ENCODE data around the gene SDHC.
"Not testable (repeated sequence)": the region's sequence is repeated elsewhere in the genome, so short reads cannot be mapped to it uniquely, and the experiment has no call there.

SDHC gene

GRCh38 chr1:161300478-161300877, 13.7 kb upstream of the SDHC start:
- Mint-ChIP-seq H3K36me3 (ENCODE audit: low read depth) (peaks cover 14% of the 10 kb centered on the region), H3K4me3 (no peak overlapping the region), H3K27ac (no peak overlapping the region), H3K9me3 (no peaks in the 10 kb centered on the region), H3K4me1 (ENCODE audit: low read depth) (peaks cover 22% of the 10 kb centered on the region), H3K27me3 (ENCODE audit: low read depth) (no peaks in the 10 kb centered on the region)

DNA sequence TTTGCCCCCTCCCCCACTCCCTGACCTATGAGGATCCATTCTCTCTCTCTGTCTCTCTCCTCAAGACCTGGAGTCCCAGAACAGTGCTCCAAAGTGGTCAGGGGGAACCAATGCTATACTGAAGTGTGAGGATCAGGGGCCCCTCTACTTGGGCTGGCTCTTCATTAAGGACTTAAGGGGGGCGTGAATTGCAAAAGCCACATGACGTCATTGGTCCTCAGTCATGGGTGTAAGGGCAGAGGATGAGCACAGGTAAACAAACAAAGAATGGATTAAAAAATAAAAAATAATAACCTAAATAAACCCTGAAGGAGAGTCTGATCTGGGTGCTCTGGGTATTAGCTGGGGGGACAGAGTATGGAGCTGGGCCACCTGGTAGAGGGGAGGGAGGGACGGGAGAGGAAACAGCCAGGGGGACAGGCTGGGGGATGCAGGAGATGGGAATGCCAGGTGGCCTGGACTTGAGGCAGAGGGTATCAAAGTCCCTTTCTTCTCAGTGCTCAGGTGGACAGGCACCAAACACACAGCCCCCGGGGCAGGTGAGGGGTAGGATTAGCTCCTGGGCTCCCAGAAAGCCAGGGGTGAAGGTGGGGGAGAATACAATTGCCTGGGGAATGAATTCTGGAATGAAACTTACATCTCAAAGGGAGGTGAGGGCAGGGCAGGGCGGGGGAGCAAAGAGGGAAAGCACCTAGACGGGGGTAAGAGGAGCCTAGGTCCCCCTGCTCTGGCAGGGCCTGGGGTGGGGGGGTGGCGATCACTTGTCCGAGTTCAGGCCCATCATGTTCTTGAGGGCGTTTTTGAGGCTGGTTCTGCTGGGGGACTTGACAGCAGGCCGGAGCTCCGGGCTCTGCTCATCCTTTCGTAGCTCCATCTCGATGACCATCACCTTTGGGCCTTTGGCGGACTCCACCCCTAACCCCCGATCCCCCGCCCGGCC, 9.0 kb upstream of the SDHC start:
- H3K4me1 Mint-ChIP-seq (ENCODE audit: low read depth) = peaks cover 42% of the 10 kb centered on the region
- H3K4me3 Mint-ChIP-seq = peak overlapping the region; percentile 100
- H3K27me3 Mint-ChIP-seq (ENCODE audit: low read depth) = no peaks in the 10 kb centered on the region
- H3K36me3 Mint-ChIP-seq (ENCODE audit: low read depth) = peaks cover 15% of the 10 kb centered on the region
- H3K9me3 Mint-ChIP-seq = no peaks in the 10 kb centered on the region
- H3K27ac Mint-ChIP-seq = peak overlapping the region; percentile 96

DNA sequence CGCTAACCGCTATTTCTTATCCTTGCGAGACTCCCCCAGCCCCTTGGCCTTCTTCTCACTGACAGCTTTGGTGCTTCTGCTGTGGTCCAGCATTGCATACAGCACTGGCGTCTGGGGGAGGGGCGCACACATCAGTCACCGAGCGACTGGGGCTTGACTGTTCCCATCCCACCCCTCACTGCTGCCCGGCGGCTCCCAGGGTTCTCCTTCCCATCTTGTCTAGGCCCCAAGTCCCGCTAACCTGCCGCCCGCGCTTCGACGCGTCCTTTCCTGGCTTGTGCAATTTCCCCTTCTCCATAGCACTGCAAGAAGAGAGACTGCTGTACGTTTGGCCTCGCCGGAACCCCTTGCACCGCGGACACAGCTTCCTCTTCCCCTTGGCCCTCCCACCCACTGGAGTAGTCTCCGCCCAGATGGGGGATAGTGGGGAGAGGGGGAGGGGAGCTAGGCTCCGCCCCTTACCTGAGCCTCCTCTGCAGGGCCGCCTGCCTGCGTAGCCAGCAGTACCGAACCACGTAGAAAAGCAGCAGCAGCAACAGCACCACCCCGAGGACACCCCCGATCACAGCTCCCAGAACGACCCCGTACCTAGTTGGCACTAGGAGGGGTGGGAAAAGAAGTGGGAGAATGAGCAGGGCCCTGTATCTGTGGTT, 8.2 kb upstream of the SDHC start:
- H3K27ac Mint-ChIP-seq = peak overlapping the region; percentile 96
- peaks cover 41% of the 10 kb centered on the region for H3K4me1 Mint-ChIP-seq (ENCODE audit: low read depth)
- H3K36me3 Mint-ChIP-seq (ENCODE audit: low read depth) = peaks cover 13% of the 10 kb centered on the region
- peak overlapping the region; percentile 100 for H3K4me3 Mint-ChIP-seq
- no peaks in the 10 kb centered on the region for H3K27me3 Mint-ChIP-seq (ENCODE audit: low read depth)
- H3K9me3 Mint-ChIP-seq = no peaks in the 10 kb centered on the region

DNA sequence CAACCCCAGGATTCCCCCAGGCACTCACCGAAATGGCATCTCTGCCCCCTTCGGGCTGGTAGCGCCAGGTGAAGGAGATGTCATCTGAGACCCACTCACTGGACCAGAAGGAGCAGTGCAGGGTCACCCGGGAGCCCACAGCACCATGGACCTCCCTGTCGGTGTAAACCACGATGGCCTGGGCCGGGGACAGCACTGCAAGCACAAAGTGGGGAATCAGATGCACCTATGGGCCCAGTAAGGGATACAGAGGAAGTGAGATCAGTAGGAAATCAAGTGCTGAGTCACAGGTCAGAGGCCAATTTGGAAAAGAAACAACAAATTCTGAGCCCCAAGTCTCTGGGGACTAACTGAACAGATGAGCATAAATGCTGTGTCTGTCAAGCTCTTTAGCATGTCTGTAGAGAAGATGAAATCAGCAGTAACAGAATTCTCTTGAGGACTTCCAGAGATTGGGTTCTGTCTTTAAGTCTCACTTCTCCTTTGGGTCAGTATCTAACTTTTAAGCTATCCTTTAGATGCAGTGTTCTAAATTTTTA, 6.9 kb upstream of the SDHC start:
- H3K27me3 Mint-ChIP-seq (ENCODE audit: low read depth) = no peaks in the 10 kb centered on the region
- H3K4me1 Mint-ChIP-seq (ENCODE audit: low read depth) = peaks cover 42% of the 10 kb centered on the region
- H3K4me3 Mint-ChIP-seq = no peak overlapping the region
- H3K27ac Mint-ChIP-seq = peak overlapping the region; percentile 47
- H3K9me3 Mint-ChIP-seq = no peaks in the 10 kb centered on the region
- peaks cover 13% of the 10 kb centered on the region for H3K36me3 Mint-ChIP-seq (ENCODE audit: low read depth)

- Mint-ChIP-seq H3K4me3 (no peak overlapping the region), H3K27ac (no peak overlapping the region), H3K4me1 (ENCODE audit: low read depth) (peaks cover 43% of the 10 kb centered on the region), H3K9me3 (no peaks in the 10 kb centered on the region), H3K36me3 (ENCODE audit: low read depth) (peaks cover 13% of the 10 kb centered on the region), H3K27me3 (ENCODE audit: low read depth) (no peaks in the 10 kb centered on the region)
Observed at GRCh38 chr1:161307892-161308638, 6.1 kb upstream of the SDHC start.

DNA sequence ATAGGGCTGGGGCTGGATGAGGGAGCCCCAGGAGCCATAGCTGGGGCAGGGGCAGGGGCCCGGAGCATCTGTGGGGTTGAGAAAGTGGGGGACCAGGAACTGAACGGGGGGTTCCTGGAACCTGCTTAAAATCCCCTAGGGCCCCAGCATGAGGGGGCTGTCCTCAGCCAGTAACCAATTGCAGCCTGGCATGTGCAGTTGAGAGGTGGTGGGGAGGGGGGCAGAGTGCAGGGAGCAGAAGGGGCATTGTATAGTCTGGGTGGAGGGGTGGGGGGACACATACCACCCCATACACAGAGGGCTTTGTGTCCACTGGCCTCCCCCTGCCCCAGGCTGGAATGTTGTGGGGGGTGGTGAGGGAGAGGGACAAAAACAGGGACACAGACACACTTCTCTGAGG, 4.3 kb upstream of the SDHC start, which contains the start of gene MPZ:
MPZ (minus strand) TSS at position 101 of the 400 bp plus-strand sequence; CDS start at position 38, 63 bp downstream.
- H3K4me3 Mint-ChIP-seq = no peak within 1 kb of the TSS
- H3K27ac Mint-ChIP-seq = no peak within 1 kb of the TSS
- no peaks in the 10 kb centered on the region for H3K9me3 Mint-ChIP-seq
- no peaks in the 10 kb centered on the region for H3K27me3 Mint-ChIP-seq (ENCODE audit: low read depth)
- peaks cover 34% of the 10 kb centered on the region for H3K4me1 Mint-ChIP-seq (ENCODE audit: low read depth)
- peaks cover 8% of the 10 kb centered on the region for H3K36me3 Mint-ChIP-seq (ENCODE audit: low read depth)

- Mint-ChIP-seq H3K27me3 (ENCODE audit: low read depth) (no peaks in the 10 kb centered on the region), H3K36me3 (ENCODE audit: low read depth) (peaks cover 4% of the 10 kb centered on the region), H3K27ac (no peak overlapping the region), H3K4me3 (no peak overlapping the region), H3K9me3 (no peaks in the 10 kb centered on the region), H3K4me1 (ENCODE audit: low read depth) (peaks cover 31% of the 10 kb centered on the region)
Observed at GRCh38 chr1:161311595-161312181, 2.5 kb upstream of the SDHC start.

GRCh38 chr1:161313554-161314200, 504 bp upstream of the SDHC start:
- H3K27me3 Mint-ChIP-seq (ENCODE audit: low read depth) = no peaks in the 10 kb centered on the region
- H3K9me3 Mint-ChIP-seq = no peaks in the 10 kb centered on the region
- peak overlapping the region; percentile 97 for H3K27ac Mint-ChIP-seq
- peaks cover 7% of the 10 kb centered on the region for H3K36me3 Mint-ChIP-seq (ENCODE audit: low read depth)
- peak overlapping the region; percentile 98 for H3K4me3 Mint-ChIP-seq
- H3K4me1 Mint-ChIP-seq (ENCODE audit: low read depth) = peaks cover 21% of the 10 kb centered on the region

GRCh38 chr1:161315841-161316674, 1.9 kb downstream of the SDHC start:
- H3K36me3 Mint-ChIP-seq (ENCODE audit: low read depth); H3K27ac Mint-ChIP-seq; H3K9me3 Mint-ChIP-seq; H3K27me3 Mint-ChIP-seq (ENCODE audit: low read depth): not testable (repeated sequence)
- peak overlapping the region; percentile 26 for H3K4me3 Mint-ChIP-seq
- peaks cover 21% of the 10 kb centered on the region for H3K4me1 Mint-ChIP-seq (ENCODE audit: low read depth)

- Mint-ChIP-seq H3K27me3 (ENCODE audit: low read depth) (no peaks in the 10 kb centered on the region), H3K4me3 (no peak overlapping the region), H3K27ac (no peak overlapping the region), H3K4me1 (ENCODE audit: low read depth) (peaks cover 3% of the 10 kb centered on the region), H3K36me3 (ENCODE audit: low read depth) (peaks cover 14% of the 10 kb centered on the region), H3K9me3 (no peaks in the 10 kb centered on the region)
Observed at GRCh38 chr1:161324020-161324419, 9.8 kb downstream of the SDHC start.

DNA sequence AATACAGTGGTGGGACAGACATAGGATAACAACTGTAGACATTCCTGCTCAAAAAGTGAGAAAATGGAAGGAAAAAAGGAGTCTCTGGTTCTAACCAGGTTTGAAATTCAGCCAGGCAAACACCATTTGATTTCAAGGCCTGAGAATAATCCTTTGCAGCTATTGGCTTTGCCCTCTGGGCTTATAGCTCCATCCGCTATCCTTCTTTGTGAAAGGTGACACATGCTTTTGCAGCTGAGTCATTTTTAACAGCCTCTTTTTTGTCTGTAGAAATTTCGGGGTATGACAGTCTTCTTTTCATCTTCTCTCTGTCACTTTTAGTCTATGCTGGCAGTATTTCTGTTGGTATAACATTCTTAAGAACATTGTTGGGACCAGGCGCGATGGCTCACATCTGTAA, 16.2 kb downstream of the SDHC start:
- Mint-ChIP-seq H3K27ac (peak overlapping the region; percentile 16), H3K36me3 (ENCODE audit: low read depth) (peaks cover 30% of the 10 kb centered on the region), H3K27me3 (ENCODE audit: low read depth) (no peaks in the 10 kb centered on the region), H3K9me3 (no peaks in the 10 kb centered on the region), H3K4me1 (ENCODE audit: low read depth) (no peaks in the 10 kb centered on the region), H3K4me3 (no peak overlapping the region)

DNA sequence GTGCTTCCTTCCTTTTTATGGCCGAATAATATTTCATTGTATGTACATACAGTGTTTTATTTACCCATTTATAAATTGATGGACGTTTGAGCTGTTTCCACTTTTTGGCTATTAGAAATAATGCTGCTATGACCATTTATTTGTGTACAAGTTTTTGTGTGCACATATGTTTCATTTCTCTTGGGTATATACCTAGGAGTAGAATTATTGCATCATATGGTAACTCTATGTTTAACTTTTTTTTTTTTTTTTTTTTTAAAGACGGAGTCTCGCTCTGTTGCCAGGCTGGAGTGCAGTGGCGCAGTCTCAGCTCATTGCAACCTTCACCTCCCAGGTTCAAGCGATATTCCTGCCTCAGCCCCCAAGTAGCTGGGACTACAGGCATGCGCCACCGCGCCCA, 19.0 kb downstream of the SDHC start:
- Mint-ChIP-seq H3K36me3 (ENCODE audit: low read depth) (peaks cover 34% of the 10 kb centered on the region), H3K4me1 (ENCODE audit: low read depth) (no peaks in the 10 kb centered on the region), H3K4me3 (no peak overlapping the region)

DNA sequence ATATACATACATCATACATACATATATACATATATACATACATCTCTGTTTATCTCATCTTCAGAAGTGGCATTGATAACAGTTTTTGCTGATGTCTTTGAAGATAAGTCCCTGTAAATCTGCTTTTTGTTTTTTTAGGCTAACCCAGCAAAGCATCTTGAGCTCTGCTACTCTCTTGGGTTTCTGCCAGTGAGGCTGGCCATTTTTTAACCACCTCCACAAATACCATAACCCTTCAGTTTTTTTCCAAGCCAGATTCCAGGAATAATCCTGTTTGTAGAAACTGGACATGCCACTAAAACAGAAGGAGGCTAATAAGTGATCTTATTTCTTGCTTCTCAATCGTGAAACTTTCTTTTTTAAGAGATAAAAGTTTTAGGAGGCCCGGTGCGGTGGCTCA, 21.6 kb downstream of the SDHC start:
- Mint-ChIP-seq H3K36me3 (ENCODE audit: low read depth) (peaks cover 29% of the 10 kb centered on the region), H3K27me3 (ENCODE audit: low read depth) (no peaks in the 10 kb centered on the region), H3K27ac (no peak overlapping the region), H3K4me1 (ENCODE audit: low read depth) (no peaks in the 10 kb centered on the region), H3K4me3 (no peak overlapping the region), H3K9me3 (no peaks in the 10 kb centered on the region)

More for the DNA sequence above, 19.0 kb downstream of the SDHC start:
- H3K9me3 Mint-ChIP-seq = no peaks in the 10 kb centered on the region
- H3K27me3 Mint-ChIP-seq (ENCODE audit: low read depth) = no peaks in the 10 kb centered on the region
- no peak overlapping the region for H3K27ac Mint-ChIP-seq

Measured in T-helper 1 cell treated with Interleukin-12 subunit alpha and Interleukin-12 subunit beta and Interleukin-4 antibody, amounts not matched to agents 30 μg/mL and 1 μg/mL, for 36 hours (primary cell).